K562 (cell line): ENCODE data around the gene ISY1. TPM values are rescaled to one million over a fixed set of nuclear protein-coding genes. Genes with fewer than 3 reads are reported as not detected.

ENCODE experiments used
- ATAC-seq: fragments of 200-7000 bp; cut with Tn5 transposase; 3 replicates; pipeline ENCODE4 v1.9.1; 2020; ENCODE audit warnings: moderate library complexity
- BruUV-seq: library from RNA; stranded (reverse); fragments of 400-500 nt; replicated peaks from 2 replicates; lab custom pipeline; 2021; lab: Mats Ljungman, UMichigan
- CTCF ChIA-PET: fragments of 300-600 bp; formaldehyde crosslinking; extraction: SDS; loops from one replicate; lab custom pipeline; 2021; ENCODE audit warnings: low intra/inter-chr PET ratio; lab: Yijun Ruan, JAX
- POLR2A ChIA-PET: fragments of 300-600, 350-650 bp; sonication (Branson Sonifier 250); formaldehyde crosslinking; extraction: SDS; loops from one replicate; lab custom pipeline; 2021; ENCODE audit warnings: antibody characterized with exemption, inconsistent platforms; lab: Yijun Ruan, JAX
- DNase-seq, 4 experiments: peaks; one replicate each; pipeline versions ENCODE4 v3.0.0 to v3.0.0-alpha.2; 2011 to 2018; ENCODE audit warnings: low spot score in 3 of 4, mixed read lengths in 3 of 4; ENCODE audit errors: extremely low read depth in 1 of 4
- FAIRE-seq: peaks from 2 replicates; lab custom pipeline; 2011; peaks lifted over from hg19 to GRCh38; lab: Jason Lieb, UNC
- H2AFZ ChIP-seq: 2 replicates; pipeline ENCODE4 v1.6.0; 2011; ENCODE audit warnings: low read depth, low read length, control low read depth, inconsistent platforms
- H3K27ac ChIP-seq: fragments of 200-600 bp; 3 replicates; pipeline ENCODE4 v1.8.0; 2011; ENCODE audit warnings: low read depth, mild to moderate bottlenecking, control low read depth, inconsistent platforms, low read length, moderate library complexity, mixed read lengths; ENCODE audit errors: extremely low read depth
- H3K27me3 ChIP-seq, 2 experiments: fragments of 300-600 bp in 1 of 2; 2 replicates in 1 of 2; 3 replicates in 1 of 2; pipeline versions ENCODE4 v1.6.0 to v1.8.0; 2011; ENCODE audit warnings: inconsistent platforms in 2 of 2, low read length in 2 of 2, mild to moderate bottlenecking in 1 of 2, mixed read lengths in 1 of 2, moderate library complexity in 1 of 2; ENCODE audit not compliant: control insufficient read depth in 2 of 2, insufficient read depth in 2 of 2
- H3K36me3 ChIP-seq: fragments of 300-600 bp; 3 replicates; pipeline ENCODE4 v1.8.0; 2011; ENCODE audit warnings: mild to moderate bottlenecking, low read length, inconsistent platforms; ENCODE audit not compliant: control insufficient read depth, insufficient read depth
- H3K4me1 ChIP-seq, 2 experiments: fragments of 200-600 bp in 1 of 2; replicated peaks in 1 of 2; 2 replicates in 1 of 2; 3 replicates in 1 of 2; pipeline versions ENCODE4 v1.5.1 to v1.8.0; 2011; ENCODE audit warnings: inconsistent platforms in 2 of 2, low read length in 2 of 2, mild to moderate bottlenecking in 1 of 2, mixed read lengths in 1 of 2, moderate library complexity in 1 of 2; ENCODE audit not compliant: control insufficient read depth in 2 of 2, insufficient read depth in 2 of 2
- H3K4me2 ChIP-seq: 2 replicates; pipeline ENCODE4 v1.6.1; 2011; ENCODE audit warnings: low read length, control low read depth, inconsistent platforms, mixed read lengths; ENCODE audit not compliant: insufficient read depth
- H3K4me3 ChIP-seq: fragments of 200-600 bp; sonication (generic), shearing (Covaris generic); 2 replicates; pipeline ENCODE4 v1.5.1; 2016; ENCODE audit warnings: control low read depth, inconsistent platforms
- H3K79me2 ChIP-seq: fragments of 200-600 bp; 3 replicates; pipeline ENCODE4 v1.8.0; 2011; ENCODE audit warnings: low read length, inconsistent platforms; ENCODE audit not compliant: control insufficient read depth, insufficient read depth
- H3K9ac ChIP-seq, 2 experiments: 2 replicates each; pipeline versions ENCODE4 v1.6.0 to v1.6.1; 2011; ENCODE audit warnings: low read depth in 2 of 2, low read length in 2 of 2, control low read depth in 1 of 2, inconsistent platforms in 1 of 2, mild to moderate bottlenecking in 1 of 2, mixed read lengths in 1 of 2; ENCODE audit not compliant: insufficient read depth in 1 of 2
- H3K9me1 ChIP-seq: one replicate; pipeline ENCODE4 v1.6.0; 2011; ENCODE audit warnings: inconsistent platforms, mild to moderate bottlenecking, low read length, moderate library complexity; ENCODE audit not compliant: control insufficient read depth, insufficient read depth
- H3K9me3 ChIP-seq: replicated peaks from 2 replicates; pipeline ENCODE4 v1.5.1; 2011; ENCODE audit warnings: low read depth, low read length, inconsistent platforms; ENCODE audit not compliant: control insufficient read depth, insufficient read depth
- H4K20me1 ChIP-seq: replicated peaks from 2 replicates; pipeline ENCODE4 v1.6.1; 2011; ENCODE audit warnings: low read length, inconsistent platforms, mixed read lengths; ENCODE audit not compliant: control insufficient read depth, insufficient read depth
- C11orf30 ChIP-seq: fragments of 450-650 bp; IDR thresholded peaks from 2 replicates; pipeline ENCODE4 v1.6.1; 2016; ENCODE audit warnings: low read depth, mild to moderate bottlenecking
- HINFP ChIP-seq: fragments of 450-650 bp; conservative IDR thresholded peaks from 2 replicates; pipeline ENCODE4 v1.6.1; 2016; ENCODE audit warnings: missing genetic modification characterization, low read depth, mild to moderate bottlenecking, control low read depth, missing compliant biosample characterization
- RNF2 ChIP-seq: sonication (generic); IDR thresholded peaks from 2 replicates; pipeline ENCODE4 v1.6.1; 2016
- SIRT6 ChIP-seq: IDR thresholded peaks from one replicate; pipeline ENCODE4 v1.6.1; 2012; ENCODE audit warnings: low read depth, mild to moderate bottlenecking, control low read depth, inconsistent platforms, low read length, moderate library complexity
- SMAD4 ChIP-seq: fragments of 250-450 bp; sonication (Bioruptor Pico); conservative IDR thresholded peaks from 2 replicates; pipeline ENCODE4 v1.8.0; 2021; ENCODE audit warnings: inconsistent platforms, mild to moderate bottlenecking, moderate library complexity
- THRAP3 ChIP-seq: fragments of 450-650 bp; IDR thresholded peaks from 2 replicates; pipeline ENCODE4 v1.6.1; 2016; ENCODE audit warnings: mild to moderate bottlenecking, inconsistent platforms, borderline replicate concordance
- ZNF75A ChIP-seq: fragments of 450-650 bp; formaldehyde crosslinking; IDR thresholded peaks from 2 replicates; pipeline ENCODE4 v1.4.0; 2020; ENCODE audit warnings: mild to moderate bottlenecking
- WGBS: fragments of 100-300 bp; shearing (Covaris generic); methylation state at CpG from one replicate; pipeline ENCODE4 v1.1.6; 2016; ENCODE audit warnings: low coverage, mixed read lengths; ENCODE audit not compliant: insufficient coverage; ENCODE audit errors: missing lambda C conversion rate; 5-methylcytosine and 5-hydroxymethylcytosine counted together
- in situ Hi-C: fragments of 300-500 bp; cut with MboI; formaldehyde crosslinking; loops from 4 replicates; pipeline ENCODE4 v1.15.0; 2018; ENCODE audit warnings: inconsistent platforms, mixed read lengths
- intact Hi-C: fragments of 100-400 bp; cut with micrococcal nuclease; formaldehyde crosslinking; loops from 2 replicates; pipeline ENCODE4 v1.14.2; 2022
- polyA plus RNA-seq, 8 experiments: library from polyadenylated mRNA; depleted of rRNA in 4 of 8; stranded (reverse) in 5 of 8; unstranded in 3 of 8; fragments of >200 nt; fragmentation: Nextera tagmentation in 2 of 8; fragmentation: Illumina TruSeq in 1 of 8; extraction: Ambion mirVana in 2 of 8; extraction: Trizol in 1 of 8; gene quantifications; 2 replicates each; pipeline versions ENCODE4 v1.2.1 to v1.2.3, GENCODE V29; 2011 to 2014; ENCODE audit warnings: inconsistent platforms in 1 of 8, missing spikeins in 1 of 8
- total RNA-seq, 7 experiments: library from RNA; depleted of rRNA in 6 of 7; stranded (reverse); fragments of >200 nt in 6 of 7; fragmentation: Illumina TruSeq in 2 of 7; extraction: Trizol in 2 of 7; gene quantifications; 2 replicates each; pipeline versions ENCODE4 v1.2.1 to v1.2.3, GENCODE V29; 2011 to 2021; ENCODE audit warnings: low replicate concordance in 1 of 7
- TF ChIP-seq, protein P1 (sequence below): fragments of 250-450 bp; sonication (Bioruptor Pico); IDR thresholded peaks from 2 replicates; pipeline ENCODE4 v1.4.0; 2020; ENCODE audit warnings: borderline replicate concordance

Gene ISY1
- total and polyA plus RNA-seq, 9 of the 15 experiments (the other 6 are each of a cell fraction or from before 2014, with no cell fraction given) = 23.5 to 50.0 (median 32.9) TPM

GRCh38 chr3:129118745-129119144, 42.1 kb downstream of the ISY1 start:
- Histone ChIP-seq H2AFZ (no peak overlapping the region), H3K27me3 (no peaks in the 10 kb centered on the region), H3K4me2 (no peak overlapping the region), H3K4me3 (no peak overlapping the region), H3K9ac (no peak overlapping the region), H3K79me2 (peaks cover 15% of the 10 kb centered on the region; the same call in 2 of the 3 replicates), H3K9me1 (no peaks in the 10 kb centered on the region), H3K4me1 (peaks cover 22 to 30% of the 10 kb centered on the region in 2 experiments), H3K9me3 (no peaks in the 10 kb centered on the region), H3K36me3 (no peaks in the 10 kb centered on the region), H3K27ac (no peak overlapping the region), H4K20me1 (no peaks in the 10 kb centered on the region)
- BruUV-seq = no TSS peak
- TF ChIP-seq SMAD4 (no peak), C11orf30 (no peak), SIRT6 (no peak), ZNF75A (CRISPR knock-in tag) (no peak), THRAP3 (no peak), HINFP (no peak), RNF2 (no peak)
- TF ChIP-seq, protein P1, sequence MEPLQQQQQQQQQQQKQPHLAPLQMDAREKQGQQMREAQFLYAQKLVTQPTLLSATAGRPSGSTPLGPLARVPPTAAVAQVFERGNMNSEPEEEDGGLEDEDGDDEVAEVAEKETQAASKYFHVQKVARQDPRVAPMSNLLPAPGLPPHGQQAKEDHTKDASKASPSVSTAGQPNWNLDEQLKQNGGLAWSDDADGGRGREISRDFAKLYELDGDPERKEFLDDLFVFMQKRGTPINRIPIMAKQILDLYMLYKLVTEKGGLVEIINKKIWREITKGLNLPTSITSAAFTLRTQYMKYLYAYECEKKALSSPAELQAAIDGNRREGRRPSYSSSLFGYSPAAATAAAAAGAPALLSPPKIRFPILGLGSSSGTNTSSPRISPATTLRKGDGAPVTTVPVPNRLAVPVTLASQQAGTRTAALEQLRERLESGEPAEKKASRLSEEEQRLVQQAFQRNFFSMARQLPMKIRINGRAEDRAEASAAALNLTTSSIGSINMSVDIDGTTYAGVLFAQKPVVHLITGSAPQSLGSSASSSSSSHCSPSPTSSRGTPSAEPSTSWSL (CRISPR knock-in tag) = no peak
- no peak for DNase-seq
- no peak for ATAC-seq
- no peak for FAIRE-seq
- intact Hi-C loops = no loop called here
- CTCF ChIA-PET = no interaction called here
- in situ Hi-C loops = no loop called here
- POLR2A ChIA-PET = interaction anchor here (1.0 kb wide), 1 partner anchor 17 kb away, joined by 3 read pairs; no protein-coding TSS in a partner anchor
- WGBS = 61% methylated on average over 5 of the region's 5 CpGs
